ENCODE data around the gene PDE4A. TPM values are rescaled to one million over a fixed set of nuclear protein-coding genes. Genes with fewer than 3 reads are reported as not detected.
"Not testable (repeated sequence)": the region's sequence is repeated elsewhere in the genome, so short reads cannot be mapped to it uniquely, and the experiment has no call there.

Gene PDE4A
- total and polyA plus RNA-seq, 10 of the 15 experiments (the other 5 are each of a cell fraction or from before 2014, with no cell fraction given), result 0.24 to 13.3 (median 4.9) TPM

GRCh38 chr19:10454267-10454666 is 33.9 kb downstream of the PDE4A start:
- BruUV-seq (replicated peaks), result no TSS peak
- CTCF ChIA-PET, result interaction anchor here (1.6 kb wide), 1 partner anchor 29 kb away, joined by 4 read pairs; no protein-coding TSS in a partner anchor
- intact Hi-C loops (cut with micrococcal nuclease; ENCODE audit: unreplicated experiment) (no loop called here), in situ Hi-C loops (cut with MboI) (no loop called here)
- Histone ChIP-seq H2AFZ (ENCODE audit: control insufficient read depth, low read depth, low read length) (no peak overlapping the region), H3K4me3 (no peak overlapping the region), H3K9me3 (replicated peaks; ENCODE audit: control insufficient read depth, insufficient read depth, low read length) (no peaks in the 10 kb centered on the region), H3K4me1 (ENCODE audit: control insufficient read depth, insufficient read depth, low read length) (no peaks in the 10 kb centered on the region), H3K27me3 (replicated peaks in 1 of 2; ENCODE audit: control insufficient read depth in 2 of 2, insufficient read depth in 2 of 2, low read length in 1 of 2) (no peaks in the 10 kb centered on the region), H3K79me2 (ENCODE audit: control insufficient read depth, insufficient read depth, low read length) (no peaks in the 10 kb centered on the region), H3K4me2 (ENCODE audit: control insufficient read depth, insufficient read depth) (no peak overlapping the region), H3K9ac (ENCODE audit: control insufficient read depth, insufficient read depth, low read length) (no peak overlapping the region), H3K27ac (ENCODE audit: control insufficient read depth, insufficient read depth) (no peak overlapping the region), H4K20me1 (ENCODE audit: control insufficient read depth, insufficient read depth) (no peaks in the 10 kb centered on the region), H3K36me3 (ENCODE audit: control insufficient read depth in 2 of 2, insufficient read depth in 2 of 2, low read length in 1 of 2) (no peaks in the 10 kb centered on the region; a peak in 2 of 4 replicates)
- no peak for FAIRE-seq
- 0 out of 3 replicates have a peak, but pooled peaks have one; percentile 28 for ATAC-seq
- WGBS (ENCODE audit: insufficient coverage, insufficient replicate concordance, low lambda C conversion rate, missing lambda C conversion rate), result 41% methylated on average over 5 of the region's 5 CpGs
- POLR2A ChIA-PET, result no interaction called here
- RAD21 ChIA-PET (ENCODE audit: unreplicated experiment), result no interaction called here
- TF ChIP-seq BMI1 (IDR thresholded peaks at IDR 0.05; ENCODE audit: borderline replicate concordance), result peak; percentile 64; the same call in 1 of the 2 replicates
- TF ChIP-seq HDGF (IDR thresholded peaks at IDR 0.05), result no peak
- no peak for TF ChIP-seq SKIL (IDR thresholded peaks at IDR 0.05; ENCODE audit: low read depth, poor library complexity, severe bottlenecking)
- no peak for TF ChIP-seq CBFB (IDR thresholded peaks at IDR 0.05; ENCODE audit: low read depth)
- peak; percentile 92 for TF ChIP-seq RFX5 (IDR thresholded peaks at IDR 0.05; ENCODE audit: low read depth, low read length)
- TF ChIP-seq ZNF217 (IDR thresholded peaks at IDR 0.05), result no peak
- TF ChIP-seq PML (IDR thresholded peaks at IDR 0.05; ENCODE audit: low read length), result no peak
- no peak for TF ChIP-seq CHD4 (IDR thresholded peaks at IDR 0.05)
- no peak for DNase-seq (ENCODE audit: low read depth, low spot score)
- SMC1A ChIA-PET (ENCODE audit: uncharacterized antibody, unreplicated experiment), result no interaction called here

DNA sequence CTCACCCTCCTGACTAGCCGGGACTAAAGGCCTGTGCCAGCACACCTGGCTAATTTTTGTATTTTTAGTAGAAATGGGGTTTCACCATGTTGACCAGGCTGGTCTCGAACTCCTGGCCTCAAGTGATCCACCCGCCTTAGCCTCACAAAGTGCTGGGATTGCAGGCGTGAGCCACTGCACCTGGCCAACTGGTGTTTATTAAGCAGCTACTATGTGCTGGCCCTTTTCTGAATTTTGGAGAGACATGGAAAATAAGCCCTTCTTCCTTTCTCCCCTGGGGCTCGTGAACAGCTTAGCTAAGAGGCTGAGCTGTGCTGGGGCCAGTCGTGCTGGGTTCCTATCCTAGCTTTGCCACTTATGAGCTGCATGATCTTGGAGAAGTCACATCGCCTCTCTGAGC is 38.4 kb downstream of the PDE4A start:
- H3K79me2 ChIP-seq (ENCODE audit: control insufficient read depth, insufficient read depth, low read length); FAIRE-seq; H3K4me2 ChIP-seq (ENCODE audit: control insufficient read depth, insufficient read depth); H3K4me1 ChIP-seq (ENCODE audit: control insufficient read depth, insufficient read depth, low read length); H3K9me3 ChIP-seq (replicated peaks; ENCODE audit: control insufficient read depth, insufficient read depth, low read length); H4K20me1 ChIP-seq (ENCODE audit: control insufficient read depth, insufficient read depth); RAD21 ChIA-PET (ENCODE audit: unreplicated experiment); H3K27me3 ChIP-seq (replicated peaks in 1 of 2; ENCODE audit: control insufficient read depth in 2 of 2, insufficient read depth in 2 of 2, low read length in 1 of 2); in situ Hi-C loops (cut with MboI); ATAC-seq; DNase-seq (ENCODE audit: low read depth, low spot score); H3K36me3 ChIP-seq (ENCODE audit: control insufficient read depth in 2 of 2, insufficient read depth in 2 of 2, low read length in 1 of 2); H3K9ac ChIP-seq (ENCODE audit: control insufficient read depth, insufficient read depth, low read length); H3K27ac ChIP-seq (ENCODE audit: control insufficient read depth, insufficient read depth); H2AFZ ChIP-seq (ENCODE audit: control insufficient read depth, low read depth, low read length); H3K4me3 ChIP-seq; intact Hi-C loops (cut with micrococcal nuclease; ENCODE audit: unreplicated experiment); BruUV-seq (replicated peaks): not testable (repeated sequence)
- ChIA-PET POLR2A (interaction anchor here (0.6 kb wide), 1 partner anchor 38 kb away, joined by 4 read pairs; no protein-coding TSS in a partner anchor), SMC1A (ENCODE audit: uncharacterized antibody, unreplicated experiment) (interaction anchor here (1.3 kb wide), 2 partner anchors 8 to 33 kb away, joined by 3 read pairs; no protein-coding TSS in a partner anchor), CTCF (interaction anchor here (4.4 kb wide), 1 partner anchor 22 kb away, joined by 11 read pairs; no protein-coding TSS in a partner anchor)
- 58% methylated on average over 7 of the region's 7 CpGs for WGBS (ENCODE audit: insufficient coverage, insufficient replicate concordance, low lambda C conversion rate, missing lambda C conversion rate)

All from GM12878 (cell line).